ENCODE data around the gene AP3B1. TPM values are rescaled to one million over a fixed set of nuclear protein-coding genes. Genes with fewer than 3 reads are reported as not detected.

The AP3B1 gene
- polyA plus RNA-seq, 1 of the 3 experiments (the other 2 are of a cell fraction): 18.0 TPM

GRCh38 chr5:77991084-77991483 is 303.4 kb downstream of the AP3B1 start (continued):
- TF ChIP-seq REST (IDR thresholded peaks at IDR 0.05; ENCODE audit: low read depth, low read length) (no peak), POLR2AphosphoS5 (IDR thresholded peaks at IDR 0.05; ENCODE audit: low read depth, low read length) (no peak), NFIC (IDR thresholded peaks at IDR 0.05; ENCODE audit: borderline replicate concordance) (no peak), FOSL2 (IDR thresholded peaks at IDR 0.05; ENCODE audit: borderline replicate concordance, low read depth) (no peak), RAD21 (IDR thresholded peaks at IDR 0.05; ENCODE audit: low read length) (no peak), JUND (IDR thresholded peaks at IDR 0.05) (no peak), GATA2 (CRISPR knock-in tag; IDR thresholded peaks at IDR 0.05) (no peak), ELF1 (IDR thresholded peaks at IDR 0.05) (no peak), RXRA (IDR thresholded peaks at IDR 0.05; ENCODE audit: borderline replicate concordance, low read depth) (no peak), TCF12 (IDR thresholded peaks at IDR 0.05) (no peak)

- H4K20me1 ChIP-seq (ENCODE audit: insufficient read depth): no peaks in the 10 kb centered on the region
- POLR2A ChIA-PET: no interaction called here
- H3K9me3 ChIP-seq: no peaks in the 10 kb centered on the region
- no peak overlapping the region for H3K4me2 ChIP-seq
- H3K79me2 ChIP-seq (ENCODE audit: insufficient read depth): no peaks in the 10 kb centered on the region
- 77% methylated on average over 3 of the region's 3 CpGs for WGBS (ENCODE audit: low lambda C conversion rate)
- TF ChIP-seq, protein P1, sequence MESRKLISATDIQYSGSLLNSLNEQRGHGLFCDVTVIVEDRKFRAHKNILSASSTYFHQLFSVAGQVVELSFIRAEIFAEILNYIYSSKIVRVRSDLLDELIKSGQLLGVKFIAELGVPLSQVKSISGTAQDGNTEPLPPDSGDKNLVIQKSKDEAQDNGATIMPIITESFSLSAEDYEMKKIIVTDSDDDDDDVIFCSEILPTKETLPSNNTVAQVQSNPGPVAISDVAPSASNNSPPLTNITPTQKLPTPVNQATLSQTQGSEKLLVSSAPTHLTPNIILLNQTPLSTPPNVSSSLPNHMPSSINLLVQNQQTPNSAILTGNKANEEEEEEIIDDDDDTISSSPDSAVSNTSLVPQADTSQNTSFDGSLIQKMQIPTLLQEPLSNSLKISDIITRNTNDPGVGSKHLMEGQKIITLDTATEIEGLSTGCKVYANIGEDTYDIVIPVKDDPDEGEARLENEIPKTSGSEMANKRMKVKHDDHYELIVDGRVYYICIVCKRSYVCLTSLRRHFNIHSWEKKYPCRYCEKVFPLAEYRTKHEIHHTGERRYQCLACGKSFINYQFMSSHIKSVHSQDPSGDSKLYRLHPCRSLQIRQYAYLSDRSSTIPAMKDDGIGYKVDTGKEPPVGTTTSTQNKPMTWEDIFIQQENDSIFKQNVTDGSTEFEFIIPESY (IDR thresholded peaks at IDR 0.05; ENCODE audit: borderline replicate concordance, low read depth): no peak
- no peak for TF ChIP-seq IRF3 (IDR thresholded peaks at IDR 0.05; ENCODE audit: low read depth, low read length)
- TF ChIP-seq RAD21 (IDR thresholded peaks at IDR 0.05; ENCODE audit: low read length): no peak
- TF ChIP-seq FOXM1 (IDR thresholded peaks at IDR 0.05; ENCODE audit: low read depth): no peak
- TF ChIP-seq SMC3 (IDR thresholded peaks at IDR 0.05; ENCODE audit: low read depth, low read length): no peak
- TF ChIP-seq POLR2AphosphoS5 (IDR thresholded peaks at IDR 0.05; ENCODE audit: low read depth, low read length): no peak
- TF ChIP-seq RXRA (IDR thresholded peaks at IDR 0.05; ENCODE audit: borderline replicate concordance, low read depth): no peak
- no peak for TF ChIP-seq REST (IDR thresholded peaks at IDR 0.05; ENCODE audit: low read depth, low read length)
- no peak for TF ChIP-seq GATA2 (CRISPR knock-in tag; IDR thresholded peaks at IDR 0.05)
- TF ChIP-seq YY1 (IDR thresholded peaks at IDR 0.05; ENCODE audit: low read depth): no peak
- no peak for TF ChIP-seq FOXJ3 (CRISPR knock-in tag; IDR thresholded peaks at IDR 0.05)
- no peaks in the 10 kb centered on the region for H3K9me2 ChIP-seq
- H2AFZ ChIP-seq (ENCODE audit: low read depth): no peak overlapping the region
- H3K36me3 ChIP-seq (replicated peaks in 1 of 2; ENCODE audit: control insufficient read depth in 1 of 2, insufficient read depth in 2 of 2, low read length in 1 of 2): no peaks in the 10 kb centered on the region
- H3K27ac ChIP-seq (ENCODE audit: low read depth in 2 of 2, low read length in 1 of 2): no peak overlapping the region
- no peaks in the 10 kb centered on the region for H3K27me3 ChIP-seq (ENCODE audit: insufficient read depth)
- H3K9ac ChIP-seq: no peak overlapping the region
- peaks cover 0 to 10% of the 10 kb centered on the region in 2 experiments; a peak in 1 of 4 replicates for H3K4me1 ChIP-seq (ENCODE audit: control insufficient read depth in 1 of 2, insufficient read depth in 2 of 2, low read depth in 1 of 2, low read length in 1 of 2)
- peaks cover 6% of the 10 kb centered on the region for H3F3A ChIP-seq (replicated peaks; ENCODE audit: insufficient read depth)
- peak; percentile 41 for DNase-seq
- H3K4me3 ChIP-seq (ENCODE audit: low read depth in 2 of 2, low read length in 1 of 2): no peak overlapping the region
- CTCF ChIA-PET: no interaction called here
Measured at GRCh38 chr5:77990020-77990419, 304.5 kb downstream of the AP3B1 start.
